Liver (tissue), 9 donors: ENCODE results near the gene CST4. TPM values are rescaled to one million over a fixed set of nuclear protein-coding genes. Genes with fewer than 3 reads are reported as not detected.

Source experiments
- DNase-seq: peaks from one replicate; pipeline ENCODE4 v3.0.0-alpha.2; 2017; ENCODE audit warnings: low spot score
- H3K27ac ChIP-seq, 2 donors: one replicate each; pipeline ENCODE4 v1.7.0; 2013; ENCODE audit warnings: inconsistent platforms in 2 of 2, low read length in 2 of 2, control low read depth in 1 of 2, low read depth in 1 of 2, mild to moderate bottlenecking in 1 of 2
- H3K27me3 ChIP-seq, 4 donors: one replicate each; pipeline versions ENCODE4 v1.6.1 to v1.7.0; 2013; ENCODE audit warnings: low read length in 3 of 4, inconsistent platforms in 1 of 4, mild to moderate bottlenecking in 1 of 4, moderate library complexity in 1 of 4; ENCODE audit not compliant: control insufficient read depth in 4 of 4, insufficient read depth in 4 of 4
- H3K36me3 ChIP-seq, 4 donors: one replicate each; pipeline versions ENCODE4 v1.6.1 to v1.7.0; 2013; ENCODE audit warnings: low read length in 3 of 4, mild to moderate bottlenecking in 3 of 4, low read depth in 1 of 4, moderate library complexity in 1 of 4; ENCODE audit not compliant: control insufficient read depth in 4 of 4, insufficient read depth in 3 of 4
- H3K4me1 ChIP-seq, 4 donors: one replicate each; pipeline versions ENCODE4 v1.6.1 to v1.7.0; 2013; ENCODE audit warnings: low read length in 3 of 4, mild to moderate bottlenecking in 3 of 4, moderate library complexity in 1 of 4; ENCODE audit not compliant: control insufficient read depth in 4 of 4, insufficient read depth in 4 of 4
- H3K4me3 ChIP-seq, 3 donors: one replicate each; pipeline versions ENCODE4 v1.6.1 to v1.7.0; 2013; ENCODE audit warnings: low read length in 3 of 3, control low read depth in 1 of 3, low read depth in 1 of 3, mild to moderate bottlenecking in 1 of 3
- H3K9ac ChIP-seq, 2 donors: one replicate each; pipeline ENCODE4 v1.7.0; 2013; ENCODE audit warnings: low read length in 2 of 2, mild to moderate bottlenecking in 2 of 2, moderate library complexity in 2 of 2, control low read depth in 1 of 2, low read depth in 1 of 2
- H3K9me3 ChIP-seq, 4 donors: one replicate each; pipeline versions ENCODE4 v1.6.1 to v1.7.0; 2013; ENCODE audit warnings: low read length in 3 of 4; ENCODE audit not compliant: control insufficient read depth in 4 of 4
- CTCF ChIP-seq: fragments of 150-350 bp; IDR thresholded peaks from 2 replicates; pipeline ENCODE4 v1.5.1; 2017; ENCODE audit warnings: improper control_type of control experiment, low read depth, low read length; ENCODE audit not compliant: missing input control
- EGR1 ChIP-seq, 2 donors: IDR thresholded peaks; 2 replicates each; pipeline ENCODE4 v1.6.1; 2016 to 2018; ENCODE audit warnings: antibody characterized with exemption in 2 of 2, low read depth in 2 of 2
- FOXA1 ChIP-seq: IDR thresholded peaks from 2 replicates; pipeline ENCODE4 v1.6.1; 2016; ENCODE audit warnings: antibody characterized with exemption
- FOXA2 ChIP-seq: IDR thresholded peaks from 2 replicates; pipeline ENCODE4 v1.6.1; 2016; ENCODE audit warnings: antibody characterized with exemption
- GABPA ChIP-seq, 2 donors: IDR thresholded peaks in 1 of 2; conservative IDR thresholded peaks in 1 of 2; 2 replicates each; pipeline ENCODE4 v1.6.1; 2016; ENCODE audit warnings: antibody characterized with exemption in 2 of 2, mild to moderate bottlenecking in 1 of 2, moderate library complexity in 1 of 2
- HNF4A ChIP-seq, 2 donors: conservative IDR thresholded peaks; 2 replicates each; pipeline ENCODE4 v1.6.1; 2016; ENCODE audit warnings: antibody characterized with exemption in 2 of 2, mild to moderate bottlenecking in 2 of 2
- JUND ChIP-seq, 2 donors: IDR thresholded peaks; 2 replicates each; pipeline ENCODE4 v1.6.1; 2016; ENCODE audit warnings: antibody characterized with exemption in 2 of 2
- MAX ChIP-seq: IDR thresholded peaks from 2 replicates; pipeline ENCODE4 v1.6.1; 2016; ENCODE audit warnings: antibody characterized with exemption
- NR2F2 ChIP-seq: IDR thresholded peaks from 2 replicates; pipeline ENCODE4 v1.6.1; 2016; ENCODE audit warnings: antibody characterized with exemption
- RAD21 ChIP-seq, 2 donors: IDR thresholded peaks; 2 replicates each; pipeline ENCODE4 v1.6.1; 2016; ENCODE audit warnings: antibody characterized with exemption in 2 of 2, mild to moderate bottlenecking in 2 of 2
- REST ChIP-seq: IDR thresholded peaks from 2 replicates; pipeline ENCODE4 v1.6.1; 2016; ENCODE audit warnings: antibody characterized with exemption, mild to moderate bottlenecking
- RXRA ChIP-seq, 2 donors: IDR thresholded peaks; 2 replicates each; pipeline ENCODE4 v1.6.1; 2017 to 2018; ENCODE audit warnings: antibody characterized with exemption in 2 of 2, mild to moderate bottlenecking in 1 of 2
- SP1 ChIP-seq: IDR thresholded peaks from 2 replicates; pipeline ENCODE4 v1.6.1; 2018; ENCODE audit warnings: antibody characterized with exemption, mild to moderate bottlenecking
- YY1 ChIP-seq: IDR thresholded peaks from 2 replicates; pipeline ENCODE4 v1.6.1; 2016; ENCODE audit warnings: antibody characterized with exemption, mild to moderate bottlenecking
- ZBTB33 ChIP-seq: IDR thresholded peaks from 2 replicates; pipeline ENCODE4 v1.6.1; 2016; ENCODE audit warnings: antibody characterized with exemption
- WGBS: extraction: QIAGEN DNeasy Blood & Tissue Kit; methylation state at CpG from one replicate; pipeline ENCODE4 v1.1.7; 2013; 5-methylcytosine and 5-hydroxymethylcytosine counted together
- polyA plus RNA-seq, 2 donors: library from polyadenylated mRNA; stranded (reverse) in 1 of 2; unstranded in 1 of 2; fragments of 200-250 nt in 1 of 2; fragments of >200 nt in 1 of 2; fragmentation: Nextera tagmentation in 1 of 2; extraction: Ambion mirVana in 1 of 2; gene quantifications; one replicate each; pipeline versions ENCODE4 v1.2.1 to v1.2.3, GENCODE V29; 2013 to 2015
- total RNA-seq, 2 donors: library from RNA; depleted of rRNA; stranded (reverse); fragments of >200 nt; gene quantifications; one replicate each; pipeline ENCODE4 v1.2.3, GENCODE V29; 2014
- donor health status: healthy.
- donor health status: healthy.
- donor health status: healthy.
- donor health status: healthy.
- donor health status: healthy.

CST4 gene
- total and polyA plus RNA-seq, 4 donors, result not detected

GRCh38 chr20:23669866-23670265 is 19.0 kb downstream of the CST4 start:
- H3K9me3 ChIP-seq, result no peaks in the 10 kb centered on the region
- H3K27me3 ChIP-seq, result no peaks in the 10 kb centered on the region
- no peaks in the 10 kb centered on the region for H3K4me1 ChIP-seq
- no peak for TF ChIP-seq RAD21 (IDR thresholded peaks at IDR 0.05)
- TF ChIP-seq NR2F2, result no peak
- no peak for TF ChIP-seq YY1
- no peak for TF ChIP-seq FOXA2
- no peak for TF ChIP-seq EGR1 (IDR thresholded peaks at IDR 0.05; ENCODE audit: low read depth in 2 of 2)
- no peak for TF ChIP-seq CTCF
- DNase-seq, result no peak
- H3K36me3 ChIP-seq, result no peaks in the 10 kb centered on the region
- H3K9ac ChIP-seq, result no peak overlapping the region
- 83% methylated on average over 7 of the region's 7 CpGs for whole genome bisulfite sequencing
- no peak overlapping the region for H3K4me3 ChIP-seq
- H3K27ac ChIP-seq, result no peak overlapping the region

GRCh38 chr20:23669327-23669726 is 19.5 kb downstream of the CST4 start:
- WGBS, result 56% methylated on average over 1 of the region's 1 CpG
- no peak for TF ChIP-seq SP1
- TF ChIP-seq FOXA2, result no peak
- no peak for TF ChIP-seq HNF4A (conservative IDR thresholded peaks at IDR 0.05)
- TF ChIP-seq EGR1 (IDR thresholded peaks at IDR 0.05; ENCODE audit: low read depth in 2 of 2), result no peak
- no peak for TF ChIP-seq YY1
- TF ChIP-seq RAD21 (IDR thresholded peaks at IDR 0.05), result no peak
- TF ChIP-seq GABPA (IDR thresholded peaks at IDR 0.05 in 1 of 2, conservative IDR thresholded peaks at IDR 0.05 in 1 of 2), result no peak
- no peak for TF ChIP-seq ZBTB33
- TF ChIP-seq REST, result no peak
- no peak for TF ChIP-seq CTCF
- TF ChIP-seq RXRA (IDR thresholded peaks at IDR 0.05), result no peak
- no peak for TF ChIP-seq FOXA1
- TF ChIP-seq MAX, result no peak
- TF ChIP-seq JUND (IDR thresholded peaks at IDR 0.05), result no peak

More at GRCh38 chr20:23669327-23669726, 19.5 kb downstream of the CST4 start:
- Histone ChIP-seq H3K27me3 (no peaks in the 10 kb centered on the region), H3K9ac (no peak overlapping the region), H3K36me3 (no peaks in the 10 kb centered on the region), H3K4me1 (no peaks in the 10 kb centered on the region), H3K27ac (no peak overlapping the region), H3K4me3 (no peak overlapping the region), H3K9me3 (no peaks in the 10 kb centered on the region)
- DNase-seq, result no peak
